Fibroblast of skin of scalp (primary cell): Measurements from ENCODE around the gene IPO13.

ENCODE experiments used
- DNase-seq: peaks from one replicate; pipeline ENCODE4 v3.0.0-alpha.2; 2013

The IPO13 gene

DNA sequence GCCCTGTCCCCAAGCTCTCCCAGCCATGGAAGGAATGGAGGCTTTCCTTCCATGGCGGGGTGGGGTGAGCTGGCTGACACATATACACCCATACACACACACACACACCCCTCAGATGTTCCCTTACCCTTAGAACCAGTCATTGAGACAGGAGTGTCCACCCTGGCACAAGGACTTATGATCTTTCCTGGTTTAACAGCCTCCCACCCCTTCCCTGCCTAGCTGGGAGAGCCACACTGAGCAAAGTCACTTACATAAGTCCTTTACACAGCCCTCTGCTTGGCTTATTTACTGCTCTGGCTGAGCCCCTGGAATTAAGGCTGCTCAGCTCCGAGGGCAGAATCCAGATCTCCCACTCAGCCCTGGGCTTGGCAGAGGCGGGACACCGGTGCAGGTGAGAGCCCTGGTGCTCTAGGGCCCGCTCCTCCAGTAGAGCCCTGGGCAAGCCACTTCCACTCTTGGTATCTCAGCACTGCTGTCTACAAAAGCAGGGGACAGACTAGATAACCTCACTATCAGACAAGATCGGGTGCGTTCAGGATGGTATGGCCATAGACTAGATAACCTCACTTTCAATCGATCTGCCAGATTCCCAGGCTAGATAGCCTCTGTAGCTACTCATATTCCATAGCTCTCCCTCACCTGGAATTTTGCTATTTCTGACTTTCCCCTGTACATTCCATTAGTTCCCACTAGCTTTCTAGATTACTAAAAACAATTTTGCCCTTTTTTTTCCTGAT is 67.8 kb downstream of the IPO13 start:
- DNase-seq = no peak

DNA sequence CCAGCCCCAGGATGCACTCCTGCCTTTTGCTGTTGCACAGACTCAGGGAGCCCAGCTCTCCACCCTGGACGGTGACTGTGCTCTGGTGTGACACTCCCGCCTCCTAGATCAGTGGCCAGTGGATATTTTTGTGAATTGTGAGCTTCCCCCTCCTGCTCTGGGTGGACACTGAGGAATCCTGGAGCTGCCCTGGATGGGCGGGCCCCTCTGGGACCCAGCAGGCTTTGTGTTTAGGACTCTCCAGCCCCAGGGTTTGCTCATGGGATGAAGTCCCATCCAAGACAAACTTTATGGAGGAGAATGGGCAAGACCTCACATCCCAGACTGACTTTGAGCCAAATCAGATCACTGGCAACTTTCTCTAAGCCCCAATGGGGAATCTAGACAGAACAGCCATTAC is 68.5 kb downstream of the IPO13 start:
- DNase-seq = no peak

DNA sequence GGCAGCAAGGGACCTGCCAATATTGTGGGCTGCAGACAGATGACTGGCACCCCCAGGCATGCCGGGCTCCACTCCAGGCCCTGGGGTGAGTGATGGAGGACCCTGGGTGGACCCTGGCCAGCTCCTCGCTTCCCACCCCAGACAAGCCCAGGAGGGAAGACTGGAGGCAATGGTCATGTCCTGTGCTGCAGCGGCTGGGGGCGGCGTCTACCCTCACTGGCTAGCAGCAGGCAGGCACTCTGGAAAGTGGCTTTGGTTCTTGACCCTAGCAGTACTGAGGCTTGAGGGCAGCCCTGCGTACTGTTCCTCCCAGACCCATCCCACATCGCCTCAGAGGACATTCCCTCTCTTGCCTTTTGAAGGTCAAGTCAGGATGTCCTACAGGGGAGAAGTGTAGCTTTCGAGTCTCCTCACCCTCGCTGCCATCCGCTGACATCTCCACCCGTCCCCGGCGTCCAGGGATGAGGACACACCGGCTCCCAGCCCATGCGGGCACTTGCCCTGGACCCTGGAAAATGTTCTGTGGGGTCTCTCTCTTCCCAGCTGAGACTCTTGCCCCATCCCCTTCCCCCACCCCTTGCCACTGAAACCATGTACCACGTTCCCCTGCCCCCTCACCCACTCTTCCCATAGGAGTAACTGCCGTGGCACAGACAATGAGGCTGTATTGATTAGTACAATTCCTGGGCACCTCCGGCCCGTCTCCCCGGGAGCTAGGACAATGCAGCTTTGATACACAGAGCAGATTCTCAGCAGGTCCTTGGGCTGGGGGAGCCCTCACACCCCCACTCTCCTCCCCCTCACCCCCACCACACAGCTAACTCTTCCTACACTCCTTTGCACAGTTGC is 69.5 kb downstream of the IPO13 start:
- DNase-seq = no peak

GRCh38 chr1:44016890-44017400 is 70.2 kb downstream of the IPO13 start:
- DNase-seq = no peak
